Small intestine (tissue), 7 donors: ENCODE results near the gene C16orf95. TPM values are rescaled to one million over a fixed set of nuclear protein-coding genes. Genes with fewer than 3 reads are reported as not detected.

Experiments
- DNase-seq, 2 donors: peaks; one replicate each; pipeline versions ENCODE4 v3.0.0 to v3.0.0-alpha.2; 2013
- FAIRE-seq: peaks from 2 replicates; lab custom pipeline; 2012; peaks lifted over from hg19 to GRCh38; lab: Jason Lieb, UNC
- H3K27ac ChIP-seq, 3 donors: one replicate each; pipeline ENCODE4 v1.5.1; 2013; ENCODE audit warnings: low read length in 2 of 3, mild to moderate bottlenecking in 2 of 3, control low read depth in 1 of 3, inconsistent platforms in 1 of 3, low read depth in 1 of 3, moderate library complexity in 1 of 3
- H3K27me3 ChIP-seq, 3 donors: one replicate each; pipeline ENCODE4 v1.6.1; 2013; ENCODE audit warnings: low read length in 3 of 3, inconsistent platforms in 1 of 3; ENCODE audit not compliant: control insufficient read depth in 3 of 3, insufficient read depth in 3 of 3
- H3K36me3 ChIP-seq, 3 donors: one replicate each; pipeline ENCODE4 v1.6.1; 2013; ENCODE audit warnings: low read length in 3 of 3, inconsistent platforms in 1 of 3, low read depth in 1 of 3, mild to moderate bottlenecking in 1 of 3, moderate library complexity in 1 of 3; ENCODE audit not compliant: control insufficient read depth in 3 of 3, insufficient read depth in 2 of 3
- H3K4me1 ChIP-seq, 3 donors: one replicate each; pipeline ENCODE4 v1.6.1; 2013; ENCODE audit warnings: low read length in 2 of 3, inconsistent platforms in 1 of 3, low read depth in 1 of 3, mild to moderate bottlenecking in 1 of 3, moderate library complexity in 1 of 3; ENCODE audit not compliant: control insufficient read depth in 3 of 3, insufficient read depth in 2 of 3
- H3K4me3 ChIP-seq, 3 donors: one replicate each; pipeline ENCODE4 v1.5.1; 2013; ENCODE audit warnings: low read length in 3 of 3, control low read depth in 1 of 3, inconsistent platforms in 1 of 3, low read depth in 1 of 3, mild to moderate bottlenecking in 1 of 3, moderate library complexity in 1 of 3
- H3K9me3 ChIP-seq, 2 donors: one replicate each; pipeline ENCODE4 v1.6.1; 2013; ENCODE audit warnings: low read depth in 1 of 2, low read length in 1 of 2; ENCODE audit not compliant: control insufficient read depth in 2 of 2, insufficient read depth in 1 of 2
- WGBS, 3 donors: extraction: QIAGEN DNeasy Blood & Tissue Kit; methylation state at CpG; one replicate each; pipeline ENCODE4 v1.1.7; 2013; 5-methylcytosine and 5-hydroxymethylcytosine counted together
- polyA plus RNA-seq, 4 donors: library from polyadenylated mRNA; stranded (reverse) in 3 of 4; unstranded in 1 of 4; fragments of 200-250 nt in 3 of 4; fragments of 120-200 nt in 1 of 4; gene quantifications; one replicate each; pipeline versions ENCODE4 v1.2.1 to v1.2.3, GENCODE V29; 2013
- donor health status: healthy with polysubstance abuse.
- donor health status: control.
- donor health status: control.
- donor health status: Bipolar disorder and iron deficiency.
- donor health status: healthy.

Gene C16orf95
- polyA plus RNA-seq, 4 donors = 2.2 to 4.8 (median 3.5) TPM

DNA sequence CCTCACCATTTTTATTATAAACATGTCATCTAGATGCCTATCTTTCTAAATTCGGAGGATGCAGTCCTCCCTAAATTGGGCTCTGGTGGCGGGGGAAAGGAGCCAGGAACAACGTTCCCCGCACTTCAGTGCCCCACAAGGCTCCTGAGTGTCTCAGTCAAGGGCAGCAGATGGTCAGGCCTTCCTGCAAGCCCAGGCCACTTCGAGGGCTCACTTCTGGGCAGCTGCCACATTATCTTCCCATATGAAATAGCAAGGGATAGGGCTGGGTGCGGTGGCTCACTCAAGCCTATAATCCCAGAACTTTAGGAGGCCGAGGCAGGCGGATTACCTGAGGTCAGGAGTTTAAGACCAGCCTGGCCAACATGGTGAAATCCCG, 34.1 kb upstream of the C16orf95 start:
- 73 to 89% (median 82%) methylated on average over 8 to 9 of the region's 9 CpGs for WGBS, 3 donors
- no peaks in the 10 kb centered on the region for H3K27me3 ChIP-seq
- no peaks in the 10 kb centered on the region for H3K9me3 ChIP-seq
- no peak for DNase-seq
- no peaks in the 10 kb centered on the region for H3K4me1 ChIP-seq
- no peak for FAIRE-seq
- H3K27ac ChIP-seq = no peak overlapping the region
- no peak overlapping the region for H3K4me3 ChIP-seq
- peaks cover 5 to 46% (median 6%) of the 10 kb centered on the region in 3 donors for H3K36me3 ChIP-seq

- peaks cover 2 to 48% (median 6%) of the 10 kb centered on the region in 3 donors for H3K36me3 ChIP-seq
- no peaks in the 10 kb centered on the region for H3K27me3 ChIP-seq
- H3K4me1 ChIP-seq = no peaks in the 10 kb centered on the region
- WGBS, 3 donors = 72 to 94% (median 84%) methylated on average over 23 of the region's 23 CpGs
- no peak overlapping the region for H3K4me3 ChIP-seq
- FAIRE-seq (no peak), DNase-seq (no peak)
- no peaks in the 10 kb centered on the region for H3K9me3 ChIP-seq
- H3K27ac ChIP-seq = no peak overlapping the region
Observed at GRCh38 chr16:87350681-87351319, 33.6 kb upstream of the C16orf95 start.

DNA sequence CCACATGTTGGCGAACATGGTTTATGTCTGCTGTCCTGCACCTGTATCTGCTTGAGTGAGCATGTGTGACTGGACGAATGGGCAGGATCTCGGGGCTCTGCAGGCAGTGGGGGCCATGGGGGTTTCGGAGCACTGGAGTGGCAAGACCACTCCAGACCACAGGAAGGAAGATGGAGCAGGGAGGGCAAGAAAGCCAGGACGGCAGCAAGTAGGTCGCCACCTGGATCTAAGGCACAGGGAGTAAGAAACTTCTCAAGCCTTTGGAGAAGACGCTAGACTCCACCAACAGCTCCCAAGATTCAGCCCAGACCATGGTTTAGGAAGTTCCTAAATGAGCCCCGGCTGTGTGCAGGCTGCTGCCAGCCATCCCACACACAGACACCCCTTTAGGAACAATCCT, 32.8 kb upstream of the C16orf95 start:
- FAIRE-seq = no peak
- no peaks in the 10 kb centered on the region for H3K9me3 ChIP-seq
- H3K4me3 ChIP-seq = no peak overlapping the region
- peaks cover 2 to 54% (median 6%) of the 10 kb centered on the region in 3 donors for H3K36me3 ChIP-seq
- 89 to 93% (median 91%) methylated on average over 8 of the region's 8 CpGs for WGBS, 3 donors
- H3K27ac ChIP-seq = no peak overlapping the region
- no peaks in the 10 kb centered on the region for H3K27me3 ChIP-seq
- peaks cover 0 to 2% (median 0%) of the 10 kb centered on the region in 3 donors for H3K4me1 ChIP-seq
- no peak for DNase-seq

GRCh38 chr16:87348616-87349157, 31.5 kb upstream of the C16orf95 start:
- Histone ChIP-seq H3K9me3 (no peaks in the 10 kb centered on the region), H3K4me3 (no peak overlapping the region), H3K27me3 (no peaks in the 10 kb centered on the region), H3K27ac (no peak overlapping the region), H3K4me1 (peaks cover 0 to 2% (median 0%) of the 10 kb centered on the region in 3 donors), H3K36me3 (peaks cover 2 to 65% (median 6%) of the 10 kb centered on the region in 3 donors)
- FAIRE-seq (no peak), DNase-seq (no peak)
- WGBS, 3 donors = 93 to 96% (median 94%) methylated on average over 13 of the region's 13 CpGs

- DNase-seq = no peak
- H3K27ac ChIP-seq = no peak overlapping the region
- 94 to 95% (median 95%) methylated on average over 13 of the region's 13 CpGs for WGBS, 3 donors
- peaks cover 0 to 2% (median 0%) of the 10 kb centered on the region in 3 donors for H3K4me1 ChIP-seq
- FAIRE-seq = no peak
- no peak overlapping the region for H3K4me3 ChIP-seq
- no peaks in the 10 kb centered on the region for H3K27me3 ChIP-seq
- H3K9me3 ChIP-seq = no peaks in the 10 kb centered on the region
- peaks cover 2 to 65% (median 7%) of the 10 kb centered on the region in 3 donors for H3K36me3 ChIP-seq
Observed at GRCh38 chr16:87347932-87348615, 30.9 kb upstream of the C16orf95 start.

DNA sequence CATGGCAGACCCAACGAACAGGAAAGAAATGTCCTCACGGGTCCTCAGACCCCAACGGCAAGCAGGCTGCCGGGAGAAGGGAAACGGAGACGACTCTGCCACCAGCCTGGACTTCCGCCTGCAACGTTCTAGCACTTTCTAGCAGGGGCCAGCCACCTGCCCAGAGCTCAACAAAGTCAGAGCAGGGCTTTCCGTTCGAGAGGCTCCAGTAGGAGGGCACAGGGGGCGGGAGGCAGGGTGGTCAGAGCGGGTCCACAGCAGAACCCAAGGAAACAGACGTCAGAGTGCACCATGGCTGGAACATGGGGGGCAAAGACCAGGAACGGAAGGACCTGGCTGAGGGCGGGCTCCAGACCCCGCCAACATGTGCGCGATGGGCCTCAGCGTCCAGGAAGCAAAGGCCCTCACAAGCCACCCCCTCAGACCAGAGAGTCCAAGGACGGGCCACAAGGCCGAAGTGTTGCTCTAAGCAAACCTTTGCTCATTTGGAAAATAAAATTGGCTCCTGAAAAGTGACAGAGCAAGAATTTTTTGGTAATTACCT, 29.4 kb upstream of the C16orf95 start:
- Histone ChIP-seq H3K27ac (no peak overlapping the region), H3K9me3 (no peaks in the 10 kb centered on the region), H3K4me1 (peaks cover 0 to 2% (median 0%) of the 10 kb centered on the region in 3 donors), H3K4me3 (no peak overlapping the region), H3K36me3 (peaks cover 2 to 70% (median 14%) of the 10 kb centered on the region in 3 donors), H3K27me3 (no peaks in the 10 kb centered on the region)
- FAIRE-seq (no peak), DNase-seq (no peak)
- WGBS, 3 donors = 94% methylated on average over 21 of the region's 21 CpGs

DNA sequence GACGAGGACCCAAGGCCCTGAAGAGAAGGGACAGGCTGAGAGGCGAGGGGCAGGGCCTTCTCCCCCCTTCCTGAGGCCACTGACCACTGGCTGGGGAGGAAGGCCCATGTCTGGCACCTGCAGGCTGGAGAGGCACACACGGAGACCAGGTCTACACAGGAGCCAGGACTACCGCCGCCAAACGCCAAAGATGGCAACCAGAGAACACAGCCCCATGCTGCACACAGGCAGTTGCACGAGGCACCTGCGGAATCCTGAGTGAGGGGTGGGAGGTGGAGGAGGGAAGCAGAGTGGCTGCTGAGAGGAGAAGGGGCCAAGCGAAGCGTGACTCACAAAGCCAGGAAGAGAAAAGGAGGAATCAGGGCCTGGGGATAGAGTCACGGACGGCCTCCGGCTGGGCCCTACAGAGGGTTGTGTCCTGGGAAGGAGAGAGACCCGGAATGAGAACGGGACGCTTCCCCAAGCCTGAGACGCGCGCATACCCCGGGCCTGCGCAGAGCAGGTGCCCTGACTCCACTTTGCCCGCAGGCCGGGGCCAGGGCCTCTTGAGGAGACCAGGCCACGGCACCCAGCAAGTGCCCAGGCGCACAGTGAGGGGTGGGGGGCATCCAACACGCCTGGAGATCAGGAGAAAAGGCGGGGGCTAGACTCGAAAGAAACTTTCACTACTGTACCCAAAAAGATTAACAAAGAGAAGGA, 28.7 kb upstream of the C16orf95 start:
- Histone ChIP-seq H3K27me3 (no peaks in the 10 kb centered on the region), H3K36me3 (peaks cover 2 to 70% (median 14%) of the 10 kb centered on the region in 3 donors), H3K4me1 (peaks cover 0 to 2% (median 0%) of the 10 kb centered on the region in 3 donors), H3K9me3 (no peaks in the 10 kb centered on the region), H3K27ac (peak overlapping the region in 2 of 3 donors; percentile 17 to 68), H3K4me3 (no peak overlapping the region)
- WGBS, 3 donors = 95 to 96% (median 95%) methylated on average over 27 to 28 of the region's 28 CpGs
- DNase-seq (no peak), FAIRE-seq (no peak)
